Gastrocnemius medialis (tissue), 4 donors: ENCODE data around the gene NCK1.

Experiments
- CTCF ChIP-seq, 5 experiments: fragments of 450-650 bp in 3 of 5; fragments of 200-600 bp in 2 of 5; sonication (generic) in 2 of 5; IDR thresholded peaks in 4 of 5; conservative IDR thresholded peaks in 1 of 5; 1 replicate in 4 of 5; 2 replicates in 1 of 5; pipeline ENCODE4 v1.5.1; 2016 to 2019; ENCODE audit warnings: antibody characterized with exemption in 5 of 5, mild to moderate bottlenecking in 3 of 5, moderate library complexity in 3 of 5
- POLR2A ChIP-seq, 2 donors: fragments of 450-650 bp; IDR thresholded peaks; one replicate each; pipeline ENCODE4 v1.6.1; 2017; ENCODE audit warnings: antibody characterized with exemption in 2 of 2, mild to moderate bottlenecking in 2 of 2, moderate library complexity in 2 of 2

GRCh38 chr3:136904746-136905145 lies 42.7 kb downstream of the NCK1 start:
- TF ChIP-seq POLR2A (IDR thresholded peaks at IDR 0.05) (no peak), CTCF (IDR thresholded peaks at IDR 0.05 in 4 of 5, conservative IDR thresholded peaks at IDR 0.05 in 1 of 5) (no peak)
